Measurements from ENCODE around the gene MRPL20. TPM values are rescaled to one million over a fixed set of nuclear protein-coding genes. Genes with fewer than 3 reads are reported as not detected.

MRPL20 gene
- total RNA-seq, 4 donors from 2014 or later: 87.9 to 222 (median 116) TPM

DNA sequence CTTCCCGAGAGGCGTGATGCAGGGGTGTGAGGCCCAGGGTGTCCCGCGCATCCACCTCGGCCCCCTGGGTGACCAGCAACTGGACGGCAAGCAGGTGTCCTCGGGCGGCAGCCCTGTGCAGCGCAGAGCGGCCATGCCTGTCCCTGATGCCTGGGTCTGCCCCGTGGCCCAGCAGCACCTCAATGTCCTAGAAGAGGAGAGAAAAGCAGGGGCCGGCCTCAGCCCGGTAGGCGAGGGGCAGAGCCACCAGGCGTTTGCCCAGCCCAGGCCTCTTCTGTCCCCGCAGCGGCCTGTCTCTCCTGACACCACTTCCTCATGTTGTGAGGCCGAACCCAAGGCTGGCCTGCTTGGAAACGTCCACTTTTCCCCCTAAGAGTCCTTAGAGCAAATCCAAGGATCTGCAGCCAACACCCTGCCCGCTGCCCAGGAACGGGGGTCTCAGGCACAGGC is 12.3 kb upstream of the MRPL20 start:
- TF ChIP-seq, protein P1, sequence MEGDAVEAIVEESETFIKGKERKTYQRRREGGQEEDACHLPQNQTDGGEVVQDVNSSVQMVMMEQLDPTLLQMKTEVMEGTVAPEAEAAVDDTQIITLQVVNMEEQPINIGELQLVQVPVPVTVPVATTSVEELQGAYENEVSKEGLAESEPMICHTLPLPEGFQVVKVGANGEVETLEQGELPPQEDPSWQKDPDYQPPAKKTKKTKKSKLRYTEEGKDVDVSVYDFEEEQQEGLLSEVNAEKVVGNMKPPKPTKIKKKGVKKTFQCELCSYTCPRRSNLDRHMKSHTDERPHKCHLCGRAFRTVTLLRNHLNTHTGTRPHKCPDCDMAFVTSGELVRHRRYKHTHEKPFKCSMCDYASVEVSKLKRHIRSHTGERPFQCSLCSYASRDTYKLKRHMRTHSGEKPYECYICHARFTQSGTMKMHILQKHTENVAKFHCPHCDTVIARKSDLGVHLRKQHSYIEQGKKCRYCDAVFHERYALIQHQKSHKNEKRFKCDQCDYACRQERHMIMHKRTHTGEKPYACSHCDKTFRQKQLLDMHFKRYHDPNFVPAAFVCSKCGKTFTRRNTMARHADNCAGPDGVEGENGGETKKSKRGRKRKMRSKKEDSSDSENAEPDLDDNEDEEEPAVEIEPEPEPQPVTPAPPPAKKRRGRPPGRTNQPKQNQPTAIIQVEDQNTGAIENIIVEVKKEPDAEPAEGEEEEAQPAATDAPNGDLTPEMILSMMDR (IDR thresholded peaks at IDR 0.05; ENCODE audit: low read depth): no peak

DNA sequence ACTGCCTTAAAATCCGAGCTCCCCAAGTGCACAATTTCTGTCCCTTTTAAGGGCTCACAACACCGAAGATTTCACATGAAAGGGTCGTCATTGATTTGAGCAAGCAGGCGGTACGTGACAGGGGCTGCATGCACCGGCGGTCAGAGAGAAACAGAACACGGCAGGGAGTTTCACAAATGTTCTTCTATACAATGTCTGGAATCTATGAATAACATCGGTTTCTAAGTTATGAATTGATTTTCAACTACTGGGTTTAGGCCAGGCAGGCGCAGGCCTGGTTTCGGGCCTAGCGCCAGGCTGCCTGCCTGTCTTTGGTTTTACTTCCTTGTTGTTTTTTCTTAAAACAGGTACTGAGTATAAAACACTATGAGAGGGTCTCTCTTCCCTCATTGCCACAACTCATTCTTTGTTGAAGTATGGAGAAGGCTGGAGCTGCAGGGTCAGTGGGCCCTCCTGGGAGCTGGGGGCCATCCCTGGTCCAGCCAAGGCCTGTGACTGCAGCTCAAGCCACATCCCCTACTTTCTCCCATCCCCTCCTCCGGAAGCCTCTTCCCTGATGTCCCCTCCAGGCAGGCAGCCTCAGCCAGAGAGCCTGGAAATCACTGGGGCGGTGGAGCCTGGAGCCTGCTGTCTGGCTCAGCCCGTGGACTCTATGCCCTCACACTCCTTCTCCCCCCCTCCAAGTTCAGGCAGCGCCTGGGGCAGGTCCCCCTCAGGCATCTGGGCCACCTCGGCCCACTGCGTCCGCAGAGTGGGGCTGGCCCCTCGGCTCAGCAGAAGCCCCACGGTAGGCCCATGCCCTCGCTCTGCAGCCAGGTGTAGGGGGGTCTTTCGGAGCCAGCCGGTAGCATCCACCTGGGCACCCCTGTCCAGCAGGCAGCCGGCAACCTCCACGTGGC is 11.6 kb upstream of the MRPL20 start:
- TF ChIP-seq, protein P1 (IDR thresholded peaks at IDR 0.05; ENCODE audit: low read depth): no peak

DNA sequence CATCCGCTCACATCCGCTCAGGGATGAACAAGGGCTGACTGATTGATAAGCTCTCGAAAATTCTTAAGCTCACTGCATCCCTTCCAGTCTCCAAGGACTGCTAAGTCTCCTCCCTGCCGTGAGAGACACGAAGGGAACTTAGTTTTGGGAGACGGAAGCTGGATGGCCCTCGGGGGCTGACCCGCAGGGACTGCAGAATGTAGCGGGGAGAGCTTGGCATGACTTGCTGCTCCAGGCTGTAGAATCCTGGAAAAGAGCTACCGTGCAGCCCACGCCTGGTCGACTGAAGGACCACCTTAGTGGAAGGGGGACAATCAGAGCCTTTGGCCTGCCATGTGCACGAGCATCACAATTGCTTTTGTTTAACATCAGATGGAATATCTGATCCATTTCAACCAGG is 8.7 kb upstream of the MRPL20 start:
- TF ChIP-seq, protein P1 (IDR thresholded peaks at IDR 0.05; ENCODE audit: low read depth): no peak

DNA sequence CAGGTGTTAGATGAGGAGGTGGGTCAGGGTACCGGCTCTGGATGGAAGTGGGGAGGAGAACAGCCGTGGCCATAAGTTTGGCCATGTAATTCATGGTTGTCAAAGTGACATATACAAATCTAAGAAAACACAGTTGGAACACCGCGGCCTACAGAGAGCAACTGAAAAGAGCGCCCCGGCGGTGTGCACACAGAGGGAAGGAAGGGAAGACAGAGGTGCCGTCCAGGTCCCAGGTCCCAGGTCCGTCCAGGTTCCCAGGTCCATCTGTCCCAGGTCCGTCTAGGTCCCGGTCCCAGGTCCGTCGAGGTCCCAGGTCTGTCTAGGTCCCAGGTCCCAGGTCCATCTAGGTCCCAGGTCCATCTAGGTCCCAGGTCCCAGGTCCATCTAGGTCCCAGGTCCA is 4.5 kb upstream of the MRPL20 start:
- TF ChIP-seq, protein P1 (IDR thresholded peaks at IDR 0.05; ENCODE audit: low read depth): no peak

DNA sequence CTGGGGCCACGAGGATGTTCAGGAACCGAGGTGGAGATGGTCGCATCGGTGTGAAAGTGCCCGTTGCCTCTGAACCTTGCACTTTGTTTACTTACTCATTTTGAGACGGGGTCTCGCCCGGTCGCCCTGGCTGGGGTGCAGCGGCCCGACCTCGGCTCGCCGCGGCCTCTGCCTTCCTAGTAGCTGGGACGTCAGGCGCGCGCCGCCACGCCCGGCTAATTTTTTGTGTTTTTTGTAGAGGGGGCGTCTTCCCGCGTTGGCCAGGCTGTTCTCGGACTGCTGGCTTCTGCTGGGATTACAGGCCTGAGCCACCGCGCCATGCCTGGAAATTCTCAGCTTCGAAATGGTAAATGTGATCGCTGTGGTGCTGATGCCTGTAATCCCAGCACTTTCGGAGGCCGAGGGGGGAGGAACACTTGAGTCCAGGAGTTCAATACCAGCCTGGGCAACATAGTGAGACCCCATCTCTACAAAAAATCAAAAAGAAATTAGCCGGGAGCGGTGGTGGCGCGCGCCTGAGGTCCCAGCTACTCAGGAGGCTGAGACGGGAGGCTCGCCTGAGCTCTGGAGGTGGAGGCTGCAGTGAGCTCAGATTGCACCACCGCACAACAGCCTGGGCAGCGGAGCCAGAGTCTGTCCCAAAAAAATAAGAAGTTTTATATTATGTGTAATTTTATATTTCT is 684 bp upstream of the MRPL20 start:
- TF ChIP-seq, protein P1 (IDR thresholded peaks at IDR 0.05; ENCODE audit: low read depth): no peak

DNA sequence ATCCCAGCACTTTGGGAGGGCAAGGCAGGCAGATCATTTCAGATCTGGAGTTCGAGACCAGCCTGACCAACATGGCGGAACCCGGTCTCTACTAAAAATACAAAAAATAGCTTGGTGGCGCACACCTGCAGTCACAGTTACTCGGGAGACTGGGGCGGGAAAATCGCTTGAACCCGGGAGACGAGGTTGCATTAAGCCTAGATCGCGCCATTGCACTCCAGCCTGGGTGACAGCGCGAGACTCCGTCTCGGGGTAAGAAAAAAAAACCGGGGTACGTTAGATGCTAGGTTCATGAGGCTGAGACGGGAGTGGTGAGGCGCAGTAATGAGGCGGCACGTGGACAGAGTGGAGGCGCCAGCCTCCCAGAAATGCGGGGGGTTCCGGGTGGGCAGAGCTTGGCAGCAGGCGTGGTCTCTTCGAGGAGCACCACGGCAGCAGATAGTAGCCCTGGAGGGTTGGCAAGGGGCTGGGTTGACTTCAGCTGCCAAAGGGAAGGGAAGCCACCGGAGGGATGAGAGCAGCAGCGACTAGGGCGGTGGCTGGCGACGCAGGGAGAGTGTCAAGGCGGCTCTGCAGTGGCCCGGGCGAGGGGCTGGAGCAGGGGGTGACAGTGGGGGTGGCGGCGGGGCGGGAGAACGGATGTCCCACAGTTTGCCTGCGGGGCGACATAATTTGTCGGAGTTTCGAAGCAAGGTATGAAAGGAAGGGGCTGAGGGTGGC is 832 bp downstream of the MRPL20 start:
- TF ChIP-seq, protein P1 (IDR thresholded peaks at IDR 0.05; ENCODE audit: low read depth): no peak

DNA sequence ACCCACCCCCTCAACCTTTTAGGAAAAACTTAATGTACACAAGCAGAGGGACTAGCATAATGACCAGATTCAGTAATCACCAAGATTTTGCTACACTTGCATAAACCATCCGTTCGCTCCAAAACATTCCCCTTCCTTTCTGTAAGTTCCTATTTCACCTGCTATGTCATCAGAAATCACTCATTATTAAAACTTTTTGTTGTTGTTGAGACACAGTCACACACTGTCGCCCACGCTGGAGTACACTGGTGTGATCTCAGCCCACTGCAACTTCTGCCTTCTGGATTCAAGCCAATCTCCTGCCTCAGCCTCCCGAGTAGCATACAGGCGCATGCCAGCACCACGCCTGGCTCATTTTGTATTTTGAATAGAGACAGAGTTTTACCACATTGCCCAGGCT is 3.4 kb downstream of the MRPL20 start:
- TF ChIP-seq, protein P1 (IDR thresholded peaks at IDR 0.05; ENCODE audit: low read depth): no peak
